Measurements from ENCODE around the gene SOWAHC. TPM values are rescaled to one million over a fixed set of nuclear protein-coding genes. Genes with fewer than 3 reads are reported as not detected.

The SOWAHC gene
- total and polyA plus RNA-seq, 2 donors (not counting 3 experiments of a cell fraction or from before 2014, with no cell fraction given): 1.0 to 4.1 TPM

DNA sequence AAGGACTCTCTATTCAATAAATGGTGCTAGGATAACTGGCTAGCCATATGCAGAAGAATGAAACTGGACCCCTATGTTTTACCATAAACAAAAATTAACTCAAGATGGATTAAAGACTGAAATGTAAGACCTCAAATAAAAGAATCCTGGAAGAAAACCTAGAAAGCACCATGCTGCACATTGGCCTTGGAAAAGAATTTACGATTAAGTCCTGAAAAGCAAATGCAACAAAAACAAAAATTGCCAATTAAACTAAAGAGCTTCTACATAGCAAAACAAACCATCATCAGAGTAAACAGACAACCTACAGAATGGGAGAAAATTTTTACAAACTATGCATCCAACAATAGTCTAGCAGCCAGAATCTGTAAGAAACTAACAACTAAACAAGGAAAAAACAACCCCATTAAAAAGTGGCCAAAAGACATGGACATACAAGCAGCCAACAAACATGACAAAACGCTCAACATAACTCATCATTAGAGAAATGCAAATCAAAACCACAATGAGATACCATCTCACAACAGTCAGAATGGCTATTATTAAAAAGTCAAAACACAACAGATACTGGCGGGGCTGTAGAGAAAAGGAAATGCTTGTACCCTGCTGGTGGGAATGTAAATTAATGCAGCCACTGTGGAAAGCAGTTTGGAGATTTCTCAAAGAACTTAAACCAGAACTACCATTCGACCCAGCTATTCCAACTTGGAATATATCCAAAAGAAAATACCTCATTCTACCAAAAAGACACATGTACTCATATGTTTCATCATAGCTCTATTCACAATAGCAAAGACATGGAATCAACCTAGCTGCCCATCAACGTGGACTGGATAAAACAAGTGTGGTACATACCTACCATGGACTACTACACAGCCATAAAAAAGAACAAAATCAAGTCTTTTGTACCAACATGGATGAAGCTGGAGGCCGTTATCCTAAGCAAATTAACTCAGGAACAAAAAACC lies 31.0 kb upstream of the SOWAHC start:
- BruUV-seq (replicated peaks): no TSS peak
- TF ChIP-seq, protein P1, sequence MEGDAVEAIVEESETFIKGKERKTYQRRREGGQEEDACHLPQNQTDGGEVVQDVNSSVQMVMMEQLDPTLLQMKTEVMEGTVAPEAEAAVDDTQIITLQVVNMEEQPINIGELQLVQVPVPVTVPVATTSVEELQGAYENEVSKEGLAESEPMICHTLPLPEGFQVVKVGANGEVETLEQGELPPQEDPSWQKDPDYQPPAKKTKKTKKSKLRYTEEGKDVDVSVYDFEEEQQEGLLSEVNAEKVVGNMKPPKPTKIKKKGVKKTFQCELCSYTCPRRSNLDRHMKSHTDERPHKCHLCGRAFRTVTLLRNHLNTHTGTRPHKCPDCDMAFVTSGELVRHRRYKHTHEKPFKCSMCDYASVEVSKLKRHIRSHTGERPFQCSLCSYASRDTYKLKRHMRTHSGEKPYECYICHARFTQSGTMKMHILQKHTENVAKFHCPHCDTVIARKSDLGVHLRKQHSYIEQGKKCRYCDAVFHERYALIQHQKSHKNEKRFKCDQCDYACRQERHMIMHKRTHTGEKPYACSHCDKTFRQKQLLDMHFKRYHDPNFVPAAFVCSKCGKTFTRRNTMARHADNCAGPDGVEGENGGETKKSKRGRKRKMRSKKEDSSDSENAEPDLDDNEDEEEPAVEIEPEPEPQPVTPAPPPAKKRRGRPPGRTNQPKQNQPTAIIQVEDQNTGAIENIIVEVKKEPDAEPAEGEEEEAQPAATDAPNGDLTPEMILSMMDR (IDR thresholded peaks at IDR 0.05; ENCODE audit: extremely low read depth in 1 of 2, insufficient read depth in 1 of 2, low read depth in 1 of 2, low read length in 2 of 2): no peak
- TF ChIP-seq GATA2 (IDR thresholded peaks at IDR 0.05; ENCODE audit: insufficient read depth, insufficient read length, low read depth, low read length): no peak
- no peak for TF ChIP-seq POLR2A (IDR thresholded peaks at IDR 0.05; ENCODE audit: low read depth, low read length)
- no peak for TF ChIP-seq POLR2AphosphoS5 (IDR thresholded peaks at IDR 0.05; ENCODE audit: insufficient read depth, low read depth, low read length)
- TF ChIP-seq MYC (IDR thresholded peaks at IDR 0.05; ENCODE audit: low read depth, low read length): no peak
- no peak for TF ChIP-seq JUN (IDR thresholded peaks at IDR 0.05; ENCODE audit: borderline replicate concordance, insufficient read depth, insufficient read length, low read depth)
- no peak for TF ChIP-seq FOS (IDR thresholded peaks at IDR 0.05; ENCODE audit: borderline replicate concordance, insufficient read depth, low read length)
- Histone ChIP-seq H3K36me3 (ENCODE audit: control insufficient read depth in 2 of 2, extremely low read depth in 1 of 2, insufficient read depth in 2 of 2, low read length in 2 of 2) (peaks cover 0 to 2% of the 10 kb centered on the region in 2 experiments), H3K9me3 (replicated peaks; ENCODE audit: control insufficient read depth, insufficient read depth, low read length) (no peaks in the 10 kb centered on the region), H3K9me1 (replicated peaks; ENCODE audit: control insufficient read depth, extremely low read depth, insufficient read depth, low read length) (no peaks in the 10 kb centered on the region), H3K27me3 (ENCODE audit: control insufficient read depth in 2 of 2, insufficient read depth in 2 of 2, low read length in 2 of 2) (no peaks in the 10 kb centered on the region), H3K9ac (replicated peaks; ENCODE audit: extremely low read depth, insufficient read depth, low read length) (no peak overlapping the region), H3K4me3 (replicated peaks in 1 of 3; ENCODE audit: insufficient read depth in 1 of 3, low read depth in 1 of 3, low read length in 3 of 3) (no peak overlapping the region), H3K27ac (ENCODE audit: insufficient read depth, low read depth, low read length) (no peak overlapping the region), H3K4me2 (ENCODE audit: insufficient read depth, low read length) (no peak overlapping the region), H3K4me1 (ENCODE audit: control insufficient read depth, extremely low read depth, insufficient read depth, low read length) (no peaks in the 10 kb centered on the region), H4K20me1 (replicated peaks; ENCODE audit: control insufficient read depth, extremely low read depth, insufficient read depth, low read length) (peaks cover 2% of the 10 kb centered on the region), H2AFZ (ENCODE audit: low read depth, low read length) (no peak overlapping the region), H3K79me2 (ENCODE audit: control insufficient read depth, insufficient read depth, low read length) (peaks cover 30% of the 10 kb centered on the region)
- intact Hi-C loops (cut with micrococcal nuclease) (no loop called here), dilution Hi-C loops (cut with MboI; ENCODE audit: extremely low pct_ligation_motif_present, low sequenced_read_pairs) (no loop called here)
- DNase-seq (ENCODE audit: low read depth, low spot score): no peak
- ChIA-PET CTCF (interaction anchor here (1.2 kb wide), 2 partner anchors 31 to 37 kb away, joined by 3 read pairs; partner anchors contain the start of genes SEPTIN10 and SOWAHC), POLR2A (no interaction called here)
- FAIRE-seq: no peak

Measured in endothelial cell of umbilical vein (primary cell).